ENCODE results near the gene DHX16.

DNA sequence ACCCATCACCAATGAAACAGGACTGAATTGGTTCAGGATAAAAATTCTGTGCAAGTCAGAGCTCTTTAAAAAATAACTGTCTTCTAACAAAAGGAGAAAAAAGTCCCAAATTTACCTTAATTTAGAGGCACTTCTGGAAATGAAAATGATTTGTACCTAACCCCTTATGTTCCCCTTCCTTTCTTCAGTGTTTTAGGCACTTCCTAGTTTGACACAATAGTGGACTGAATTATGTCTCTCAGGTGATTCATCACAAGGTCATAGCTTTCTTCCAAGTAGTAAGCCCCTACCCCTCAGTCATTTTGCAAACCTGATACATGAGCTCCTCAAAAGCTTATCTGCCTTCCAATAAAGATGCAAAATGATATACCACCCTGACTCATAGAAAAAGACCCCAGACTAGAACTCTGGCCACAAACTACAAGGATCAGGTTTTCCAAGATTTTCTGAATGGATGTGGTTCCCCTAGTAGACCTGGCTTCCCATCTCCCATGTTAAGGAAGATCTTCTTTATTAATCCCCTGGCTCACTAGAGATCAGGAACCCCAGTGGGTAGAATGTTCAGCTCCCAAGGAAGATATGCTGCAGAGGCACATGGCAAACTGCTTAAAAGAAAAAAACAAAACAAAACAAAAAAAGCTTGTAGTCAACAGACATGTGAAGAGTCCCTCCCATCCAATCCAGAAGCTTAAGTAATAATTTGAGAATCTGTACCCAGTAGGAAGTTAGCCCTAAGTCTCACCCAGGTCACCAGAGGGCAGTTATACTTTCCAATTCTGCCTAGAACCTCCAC is 59.4 kb downstream of the DHX16 start:
- TF ChIP-seq, protein P1, sequence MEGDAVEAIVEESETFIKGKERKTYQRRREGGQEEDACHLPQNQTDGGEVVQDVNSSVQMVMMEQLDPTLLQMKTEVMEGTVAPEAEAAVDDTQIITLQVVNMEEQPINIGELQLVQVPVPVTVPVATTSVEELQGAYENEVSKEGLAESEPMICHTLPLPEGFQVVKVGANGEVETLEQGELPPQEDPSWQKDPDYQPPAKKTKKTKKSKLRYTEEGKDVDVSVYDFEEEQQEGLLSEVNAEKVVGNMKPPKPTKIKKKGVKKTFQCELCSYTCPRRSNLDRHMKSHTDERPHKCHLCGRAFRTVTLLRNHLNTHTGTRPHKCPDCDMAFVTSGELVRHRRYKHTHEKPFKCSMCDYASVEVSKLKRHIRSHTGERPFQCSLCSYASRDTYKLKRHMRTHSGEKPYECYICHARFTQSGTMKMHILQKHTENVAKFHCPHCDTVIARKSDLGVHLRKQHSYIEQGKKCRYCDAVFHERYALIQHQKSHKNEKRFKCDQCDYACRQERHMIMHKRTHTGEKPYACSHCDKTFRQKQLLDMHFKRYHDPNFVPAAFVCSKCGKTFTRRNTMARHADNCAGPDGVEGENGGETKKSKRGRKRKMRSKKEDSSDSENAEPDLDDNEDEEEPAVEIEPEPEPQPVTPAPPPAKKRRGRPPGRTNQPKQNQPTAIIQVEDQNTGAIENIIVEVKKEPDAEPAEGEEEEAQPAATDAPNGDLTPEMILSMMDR (IDR thresholded peaks at IDR 0.05) = no peak
- TF ChIP-seq POLR2A (IDR thresholded peaks at IDR 0.05) = no peak

Data from lower leg skin (tissue), 3 donors.